Measurements from ENCODE around the gene GABRB1. TPM values are rescaled to one million over a fixed set of nuclear protein-coding genes. Genes with fewer than 3 reads are reported as not detected.
"Not testable (repeated sequence)": the region's sequence is repeated elsewhere in the genome, so short reads cannot be mapped to it uniquely, and the experiment has no call there.

The GABRB1 gene
- total and polyA plus RNA-seq, 2 experiments from 2014 or later, result 0.42 to 1.1 TPM

DNA sequence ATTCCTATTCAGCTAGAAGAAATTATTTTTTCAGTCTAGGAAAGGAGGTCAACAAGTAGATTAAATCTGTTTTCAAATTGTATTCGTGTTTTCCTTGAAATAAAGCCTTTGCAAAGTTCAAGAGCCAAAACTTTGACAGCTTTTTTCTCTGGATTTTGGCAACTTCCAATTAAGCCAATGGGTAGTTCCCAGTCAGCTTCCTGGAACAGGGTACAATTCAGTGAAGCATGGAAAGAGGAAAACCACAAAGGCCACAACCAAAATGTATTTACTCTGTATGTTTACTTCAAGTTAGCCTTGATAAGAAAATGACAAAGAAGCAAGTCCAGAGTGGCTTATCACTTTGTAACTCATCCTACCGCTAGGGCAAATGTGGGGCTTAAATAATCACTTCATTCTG, 243.5 kb downstream of the GABRB1 start:
- Histone ChIP-seq H3K36me3 (no peaks in the 10 kb centered on the region), H3K4me1 (ENCODE audit: low read depth) (no peaks in the 10 kb centered on the region), H3K27me3 (no peaks in the 10 kb centered on the region), H3K27ac (no peak overlapping the region), H3K9me3 (ENCODE audit: low read depth) (no peaks in the 10 kb centered on the region), H3K4me3 (no peak overlapping the region)
- TF ChIP-seq, protein P1, sequence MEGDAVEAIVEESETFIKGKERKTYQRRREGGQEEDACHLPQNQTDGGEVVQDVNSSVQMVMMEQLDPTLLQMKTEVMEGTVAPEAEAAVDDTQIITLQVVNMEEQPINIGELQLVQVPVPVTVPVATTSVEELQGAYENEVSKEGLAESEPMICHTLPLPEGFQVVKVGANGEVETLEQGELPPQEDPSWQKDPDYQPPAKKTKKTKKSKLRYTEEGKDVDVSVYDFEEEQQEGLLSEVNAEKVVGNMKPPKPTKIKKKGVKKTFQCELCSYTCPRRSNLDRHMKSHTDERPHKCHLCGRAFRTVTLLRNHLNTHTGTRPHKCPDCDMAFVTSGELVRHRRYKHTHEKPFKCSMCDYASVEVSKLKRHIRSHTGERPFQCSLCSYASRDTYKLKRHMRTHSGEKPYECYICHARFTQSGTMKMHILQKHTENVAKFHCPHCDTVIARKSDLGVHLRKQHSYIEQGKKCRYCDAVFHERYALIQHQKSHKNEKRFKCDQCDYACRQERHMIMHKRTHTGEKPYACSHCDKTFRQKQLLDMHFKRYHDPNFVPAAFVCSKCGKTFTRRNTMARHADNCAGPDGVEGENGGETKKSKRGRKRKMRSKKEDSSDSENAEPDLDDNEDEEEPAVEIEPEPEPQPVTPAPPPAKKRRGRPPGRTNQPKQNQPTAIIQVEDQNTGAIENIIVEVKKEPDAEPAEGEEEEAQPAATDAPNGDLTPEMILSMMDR (IDR thresholded peaks at IDR 0.05; ENCODE audit: low read depth, low read length), result no peak
- DNase-seq (ENCODE audit: low read depth in 1 of 2, low spot score in 1 of 2), result peak in 1 of 2 donors; percentile 6

DNA sequence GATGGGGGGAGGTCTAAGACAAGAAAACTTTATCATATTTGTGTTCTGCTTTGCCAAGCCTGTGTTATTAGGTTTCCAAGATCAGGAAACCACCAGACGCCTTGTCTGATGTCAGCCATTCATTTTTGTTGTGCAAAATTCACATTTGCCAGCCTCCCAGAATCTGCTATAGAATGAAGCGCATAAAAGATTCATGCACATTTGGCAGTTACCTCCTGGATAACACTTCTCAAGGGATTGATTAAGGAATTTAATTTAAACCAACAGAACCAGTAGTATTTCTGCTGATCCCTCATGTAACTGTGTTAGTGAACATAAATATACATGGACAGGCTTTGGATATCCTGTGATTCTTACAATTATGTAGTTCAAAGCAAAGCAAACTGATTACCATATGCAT, 244.2 kb downstream of the GABRB1 start:
- H3K9me3 ChIP-seq (ENCODE audit: low read depth), result no peaks in the 10 kb centered on the region
- H3K27ac ChIP-seq, result no peak overlapping the region
- no peaks in the 10 kb centered on the region for H3K4me1 ChIP-seq (ENCODE audit: low read depth)
- no peaks in the 10 kb centered on the region for H3K27me3 ChIP-seq
- H3K36me3 ChIP-seq, result no peaks in the 10 kb centered on the region
- TF ChIP-seq, protein P1 (IDR thresholded peaks at IDR 0.05; ENCODE audit: low read depth, low read length), result no peak
- no peak for DNase-seq (ENCODE audit: low read depth in 1 of 2, low spot score in 1 of 2)
- H3K4me3 ChIP-seq, result no peak overlapping the region

- DNase-seq (ENCODE audit: low read depth in 1 of 2, low spot score in 1 of 2), result no peak
- Histone ChIP-seq H3K36me3 (no peaks in the 10 kb centered on the region), H3K4me1 (ENCODE audit: low read depth) (no peaks in the 10 kb centered on the region), H3K9me3 (ENCODE audit: low read depth) (no peaks in the 10 kb centered on the region), H3K27ac (no peak overlapping the region), H3K4me3 (no peak overlapping the region), H3K27me3 (no peaks in the 10 kb centered on the region)
- TF ChIP-seq, protein P1 (IDR thresholded peaks at IDR 0.05; ENCODE audit: low read depth, low read length), result no peak
Measured at GRCh38 chr4:47278631-47279030, 247.3 kb downstream of the GABRB1 start.

DNA sequence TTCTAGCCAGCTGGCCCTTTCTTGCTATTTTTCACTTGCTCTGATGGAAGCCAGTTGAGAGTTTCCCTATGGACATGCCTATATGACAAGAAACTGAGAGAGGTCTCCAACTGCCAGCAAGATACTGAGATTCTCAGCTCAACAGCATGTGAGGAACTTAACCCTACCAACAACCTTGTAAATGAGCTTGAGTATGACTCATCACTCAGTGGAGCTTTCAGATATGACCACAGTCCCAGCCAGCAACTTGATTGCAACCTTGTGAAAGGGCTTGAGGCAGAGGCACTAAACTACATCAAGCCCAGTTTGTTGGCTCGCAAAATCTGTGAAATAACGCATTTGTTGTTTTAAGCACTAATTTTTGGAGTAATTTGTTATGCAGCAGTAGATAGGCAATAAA, 256.4 kb downstream of the GABRB1 start:
- no peak overlapping the region for H3K4me3 ChIP-seq

GRCh38 chr4:47289805-47290204, 258.4 kb downstream of the GABRB1 start:
- no peak overlapping the region for H3K27ac ChIP-seq
- no peaks in the 10 kb centered on the region for H3K9me3 ChIP-seq (ENCODE audit: low read depth)
- H3K4me1 ChIP-seq (ENCODE audit: low read depth), result no peaks in the 10 kb centered on the region
- H3K36me3 ChIP-seq, result no peaks in the 10 kb centered on the region
- no peaks in the 10 kb centered on the region for H3K27me3 ChIP-seq
- TF ChIP-seq, protein P1 (IDR thresholded peaks at IDR 0.05; ENCODE audit: low read depth, low read length), result no peak
- no peak for DNase-seq (ENCODE audit: low read depth in 1 of 2, low spot score in 1 of 2)
- H3K4me3 ChIP-seq, result no peak overlapping the region

More for the DNA sequence above, 256.4 kb downstream of the GABRB1 start:
- Histone ChIP-seq H3K27ac (no peak overlapping the region), H3K9me3 (ENCODE audit: low read depth) (no peaks in the 10 kb centered on the region), H3K27me3 (no peaks in the 10 kb centered on the region), H3K36me3 (no peaks in the 10 kb centered on the region), H3K4me1 (ENCODE audit: low read depth) (no peaks in the 10 kb centered on the region)
- DNase-seq (ENCODE audit: low read depth in 1 of 2, low spot score in 1 of 2), result peak in 1 of 2 donors; percentile 56
- TF ChIP-seq, protein P1 (IDR thresholded peaks at IDR 0.05; ENCODE audit: low read depth, low read length), result no peak

DNA sequence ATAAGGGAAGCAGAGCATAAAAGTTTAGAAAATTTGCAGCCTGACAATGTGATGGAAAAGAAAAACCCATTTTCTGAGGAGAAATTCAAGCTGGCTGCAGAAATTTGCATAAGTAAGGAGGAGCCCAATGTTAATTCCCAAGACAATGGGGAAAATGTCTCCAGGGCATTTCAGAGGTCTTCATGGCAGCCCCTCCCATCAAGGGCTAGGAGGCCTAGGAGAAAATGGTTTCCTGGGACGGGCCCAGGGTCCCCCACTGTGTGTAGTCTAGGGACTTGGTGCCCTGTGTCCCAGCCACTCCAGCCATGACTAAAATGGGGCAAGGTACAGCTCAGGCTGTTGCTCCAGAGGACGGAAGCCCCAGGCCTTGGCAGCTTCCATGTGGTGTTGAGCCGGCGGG, 259.5 kb downstream of the GABRB1 start:
- not testable (repeated sequence) for H3K4me1 ChIP-seq (ENCODE audit: low read depth); H3K9me3 ChIP-seq (ENCODE audit: low read depth)

More for the DNA sequence above, 259.5 kb downstream of the GABRB1 start:
- not testable (repeated sequence) for H3K27ac ChIP-seq; H3K36me3 ChIP-seq; DNase-seq (ENCODE audit: low read depth in 1 of 2, low spot score in 1 of 2); H3K27me3 ChIP-seq; H3K4me3 ChIP-seq

All from cardiac muscle cell (in vitro differentiated cells and primary cell).